Stimulated activated CD8-positive, alpha-beta memory T cell treated with anti-CD3 and anti-CD28 coated beads, Interleukin-4, amount 100 ng/mL, for 4 hours (primary cell): ENCODE measurements around the gene LRRC47.
"Not testable (repeated sequence)": the region's sequence is repeated elsewhere in the genome, so short reads cannot be mapped to it uniquely, and the experiment has no call there.

ENCODE experiments used
- DNase-seq, 2 donors: peaks; one replicate each; pipeline ENCODE4 v3.0.0-alpha.2; 2020; ENCODE audit warnings: low read depth in 2 of 2, low spot score in 1 of 2

Gene LRRC47

GRCh38 chr1:3748316-3748900 lies 47.9 kb downstream of the LRRC47 start:
- not testable (repeated sequence) for DNase-seq

GRCh38 chr1:3747903-3748302 lies 48.4 kb downstream of the LRRC47 start:
- no peak for DNase-seq

GRCh38 chr1:3747522-3747848 lies 48.8 kb downstream of the LRRC47 start:
- no peak for DNase-seq

- DNase-seq: peak; percentile 61 to 74
Observed at GRCh38 chr1:3746830-3747521, 49.3 kb downstream of the LRRC47 start.

GRCh38 chr1:3746389-3746829 lies 49.9 kb downstream of the LRRC47 start:
- DNase-seq: no peak

GRCh38 chr1:3745590-3746381 lies 50.5 kb downstream of the LRRC47 start:
- no peak for DNase-seq

GRCh38 chr1:3745071-3745470 lies 51.2 kb downstream of the LRRC47 start:
- DNase-seq: no peak

GRCh38 chr1:3744646-3745045 lies 51.7 kb downstream of the LRRC47 start:
- no peak for DNase-seq

- no peak for DNase-seq
Observed at GRCh38 chr1:3743826-3744225, 52.5 kb downstream of the LRRC47 start.

GRCh38 chr1:3743421-3743820 lies 52.9 kb downstream of the LRRC47 start:
- DNase-seq: no peak

GRCh38 chr1:3742439-3743298 lies 53.6 kb downstream of the LRRC47 start:
- no peak for DNase-seq

- DNase-seq: no peak
Observed at GRCh38 chr1:3741566-3742438, 54.5 kb downstream of the LRRC47 start.

- no peak for DNase-seq
Observed at GRCh38 chr1:3740752-3741151, 55.5 kb downstream of the LRRC47 start.

- no peak for DNase-seq
Observed at GRCh38 chr1:3740042-3740441, 56.3 kb downstream of the LRRC47 start.

- no peak for DNase-seq
Observed at GRCh38 chr1:3738943-3739342, 57.4 kb downstream of the LRRC47 start.

GRCh38 chr1:3736708-3737107 lies 59.6 kb downstream of the LRRC47 start:
- DNase-seq: no peak

- no peak for DNase-seq
Observed at GRCh38 chr1:3736131-3736561, 60.2 kb downstream of the LRRC47 start.

- DNase-seq: no peak
Observed at GRCh38 chr1:3735688-3736087, 60.6 kb downstream of the LRRC47 start.

GRCh38 chr1:3735027-3735681 lies 61.1 kb downstream of the LRRC47 start:
- DNase-seq: no peak

- no peak for DNase-seq
Observed at GRCh38 chr1:3734602-3735001, 61.7 kb downstream of the LRRC47 start.
